GDM1 (cell line): ENCODE measurements around the gene AKR1B15.
A peak's percentile ranks its signal among the peaks of the same experiment; 100 is the strongest.
"Not testable (repeated sequence)": the region's sequence is repeated elsewhere in the genome, so short reads cannot be mapped to it uniquely, and the experiment has no call there.

Experiments
- DNase-seq: peaks from one replicate; lab custom pipeline; 2025; lab: John Stamatoyannopoulos, UW

AKR1B15 gene

DNA sequence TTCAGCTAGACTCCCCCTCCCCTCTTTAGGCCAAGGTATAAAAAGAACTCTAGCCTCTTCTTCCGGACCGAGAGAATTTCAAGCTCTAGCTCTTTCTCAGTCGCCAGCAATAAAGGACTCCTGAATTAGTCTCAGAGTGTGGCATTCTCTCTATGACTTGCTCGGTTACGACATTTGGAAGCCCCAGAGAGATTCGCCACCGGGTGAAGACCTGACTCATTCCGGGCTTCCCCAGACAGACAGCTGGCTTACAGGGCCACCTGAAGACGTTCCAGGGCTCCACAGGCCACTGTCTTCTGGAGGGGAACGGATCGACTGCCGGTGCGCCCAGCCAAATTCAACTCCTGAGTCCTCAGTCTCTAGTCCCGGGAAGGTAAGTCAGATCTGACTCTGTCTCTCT, at the start of gene AKR1B15:
AKR1B15 (plus strand) TSS at position 234 of the 400 bp plus-strand sequence. CDS start 15,510 bp downstream, outside the sequence.
- no peak for DNase-seq

DNA sequence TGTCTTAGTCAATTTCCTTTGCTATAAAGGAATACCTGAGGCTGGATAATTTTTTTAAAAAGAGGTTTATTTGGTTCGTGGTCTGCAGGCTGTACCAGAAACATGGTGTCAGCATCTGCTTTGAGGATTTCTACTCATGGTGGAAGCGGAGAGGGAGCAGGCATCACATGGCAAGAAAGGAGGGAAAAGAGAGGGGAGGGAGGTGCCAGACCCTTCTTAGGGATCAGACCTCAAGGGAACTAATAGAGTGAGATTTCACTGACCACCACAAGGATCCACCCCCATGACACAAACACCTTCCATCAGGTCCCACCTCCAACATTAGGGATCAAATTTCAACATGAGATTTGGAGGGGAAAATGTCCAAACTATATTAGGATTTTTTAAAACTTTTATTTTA, 48.5 kb upstream of the AKR1B15 start:
- DNase-seq = no peak

DNA sequence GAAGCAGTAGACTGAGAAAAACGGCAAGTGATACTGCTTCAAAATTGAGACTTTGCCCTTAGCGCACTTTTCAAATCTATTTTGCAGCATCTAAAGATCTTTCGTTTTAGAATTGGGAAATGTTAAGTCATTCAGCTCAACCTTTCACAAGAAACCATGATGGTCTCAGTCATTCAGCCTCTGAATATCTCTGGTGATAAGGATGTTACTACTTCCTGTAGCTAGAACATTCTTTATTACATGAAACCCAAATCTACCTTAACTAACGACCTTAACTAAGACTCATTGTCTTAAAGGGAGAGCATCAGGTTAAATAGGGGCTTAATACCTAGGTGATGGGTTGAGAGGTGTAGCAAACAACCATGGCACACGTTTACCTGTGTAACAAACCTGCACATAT, 47.9 kb upstream of the AKR1B15 start:
- no peak for DNase-seq

DNA sequence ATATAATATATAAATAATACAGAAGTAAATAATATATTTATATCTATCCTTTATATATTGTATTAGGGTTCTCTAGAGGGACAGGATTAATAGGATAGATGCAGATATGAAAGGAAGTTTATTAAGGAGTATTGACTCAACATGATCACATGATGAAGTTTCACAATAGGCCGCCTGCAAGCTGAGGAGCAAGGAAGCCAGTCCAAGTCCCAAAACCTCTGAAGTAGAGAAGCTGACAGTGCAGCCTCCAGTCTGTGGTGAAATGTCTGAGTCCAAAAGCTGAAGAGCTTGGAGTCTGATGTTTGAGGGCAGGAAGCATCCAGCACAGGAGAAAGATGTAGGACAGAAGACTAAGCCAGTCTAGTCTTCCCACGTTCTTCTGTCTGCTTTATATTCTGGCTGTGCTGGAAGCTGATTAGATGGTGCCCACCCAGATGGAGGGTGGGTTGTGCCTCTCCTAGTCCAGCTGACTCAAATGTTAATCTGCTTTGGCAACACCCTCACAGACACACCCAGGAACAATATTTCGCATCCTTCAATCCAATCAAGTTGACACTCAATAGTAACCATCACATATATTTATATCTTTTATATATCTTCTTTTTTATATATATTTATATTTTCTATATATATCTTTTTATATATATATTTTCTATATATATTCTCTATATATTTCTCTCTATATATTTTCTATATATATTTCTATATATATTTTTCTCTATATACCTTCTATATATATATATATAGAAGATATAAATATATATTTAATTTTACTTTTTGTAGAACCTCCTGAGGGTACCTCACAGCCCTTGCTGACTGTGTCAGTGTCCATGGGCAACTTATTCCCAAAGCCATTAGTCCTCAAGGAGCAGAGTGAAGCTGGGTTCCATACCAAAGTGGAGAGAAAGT, 46.2 kb upstream of the AKR1B15 start:
- no peak for DNase-seq

DNA sequence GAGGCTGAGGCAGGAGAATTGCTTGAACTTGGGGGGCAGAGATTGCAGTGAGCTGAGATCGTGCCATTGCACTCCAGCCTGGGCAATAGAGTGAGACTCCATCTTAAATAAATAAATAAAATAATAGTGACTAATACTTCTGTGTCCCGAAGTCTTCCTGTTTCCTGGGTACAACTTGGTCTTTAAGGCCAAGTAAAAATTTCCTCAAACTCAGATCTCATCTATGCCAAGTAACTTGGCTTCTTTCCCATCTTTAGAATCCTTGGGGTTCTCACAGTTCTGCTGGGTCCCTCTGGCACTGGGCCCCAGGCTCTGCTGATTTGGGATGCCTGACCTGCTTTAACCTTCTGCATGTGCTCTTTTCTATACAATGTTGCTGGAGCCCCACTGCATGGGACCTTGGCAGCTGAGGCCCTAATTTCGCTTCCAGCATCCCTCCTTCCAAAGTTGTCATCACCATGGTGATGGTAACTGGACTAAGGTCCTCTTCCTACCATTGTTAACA, 44.2 kb upstream of the AKR1B15 start:
- DNase-seq = no peak

DNA sequence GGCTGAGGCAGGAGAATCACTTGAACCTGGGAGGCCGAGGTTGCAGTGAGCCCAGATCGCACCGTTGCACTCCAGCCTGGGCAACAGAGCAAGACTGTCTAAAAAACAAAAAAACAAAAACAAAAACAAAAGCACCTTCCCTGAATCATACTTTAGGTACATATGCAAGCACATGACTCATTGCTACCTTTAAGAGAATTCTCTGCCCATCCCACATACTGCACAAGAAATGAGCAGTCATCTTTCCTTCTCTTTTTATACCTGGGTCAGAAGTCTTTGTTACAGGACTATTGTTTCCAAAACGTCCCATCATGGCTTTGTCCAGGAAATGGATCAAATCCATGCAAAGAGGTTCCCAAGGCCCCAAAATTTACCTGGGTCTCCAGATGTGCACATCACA, 43.1 kb upstream of the AKR1B15 start:
- DNase-seq = no peak

DNA sequence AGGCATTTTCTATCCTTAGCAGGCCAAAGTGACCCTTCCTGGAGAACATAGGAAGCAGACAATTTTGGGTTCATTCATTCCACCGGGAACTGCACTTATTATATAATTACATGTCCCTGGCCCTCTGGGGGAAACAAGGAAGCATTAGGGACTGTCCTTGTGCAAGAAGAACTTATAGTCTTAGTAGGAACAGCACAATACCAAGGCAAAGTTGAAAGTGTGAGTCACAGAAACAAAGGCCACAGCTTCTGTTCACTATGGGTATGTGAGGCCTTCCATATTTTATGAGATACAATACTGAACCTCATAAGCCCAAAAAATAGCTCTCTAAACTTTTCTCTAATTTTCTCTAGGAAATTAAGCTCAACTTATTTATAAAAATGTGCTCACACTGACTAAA, 39.9 kb upstream of the AKR1B15 start:
- DNase-seq = no peak

DNA sequence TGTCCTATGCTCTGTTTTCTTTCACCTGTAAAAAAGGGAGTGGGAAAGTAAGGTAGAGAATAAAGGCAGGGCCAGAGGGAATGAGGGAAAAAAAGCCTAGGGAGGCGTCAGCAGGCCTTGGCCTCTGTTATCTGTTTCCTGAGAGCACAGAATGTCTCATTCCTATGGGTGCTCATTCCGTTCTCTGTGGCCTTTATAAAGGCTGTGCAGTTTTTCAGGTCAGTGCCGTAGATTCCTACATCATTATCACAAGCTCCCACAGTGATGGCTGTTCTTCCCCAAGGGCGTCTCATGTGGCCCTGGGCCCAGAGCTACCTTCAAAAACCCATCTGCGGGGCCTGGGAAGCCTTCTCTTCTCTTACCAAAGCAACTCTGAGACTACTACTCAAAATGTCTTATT, 38.3 kb upstream of the AKR1B15 start:
- DNase-seq = no peak

DNA sequence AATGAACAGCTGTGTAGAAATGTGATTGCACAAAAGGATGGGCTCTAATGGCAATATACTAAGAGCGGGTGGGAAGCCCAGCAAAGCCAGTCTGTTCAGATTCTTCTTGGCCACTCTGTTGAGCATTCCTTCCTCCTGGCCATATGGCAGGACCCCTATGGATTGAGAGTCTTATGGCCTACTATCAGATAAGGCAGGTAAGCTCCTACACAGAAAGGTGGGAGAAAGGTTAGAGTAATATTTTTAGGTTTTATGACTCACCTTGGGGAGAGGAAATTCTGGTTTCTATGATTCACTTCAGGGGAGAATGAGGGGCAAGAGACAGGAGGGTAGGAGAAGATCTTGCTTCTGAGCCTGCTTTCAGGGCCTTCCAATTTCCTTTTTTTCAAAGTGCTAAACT, 36.6 kb upstream of the AKR1B15 start:
- no peak for DNase-seq

DNA sequence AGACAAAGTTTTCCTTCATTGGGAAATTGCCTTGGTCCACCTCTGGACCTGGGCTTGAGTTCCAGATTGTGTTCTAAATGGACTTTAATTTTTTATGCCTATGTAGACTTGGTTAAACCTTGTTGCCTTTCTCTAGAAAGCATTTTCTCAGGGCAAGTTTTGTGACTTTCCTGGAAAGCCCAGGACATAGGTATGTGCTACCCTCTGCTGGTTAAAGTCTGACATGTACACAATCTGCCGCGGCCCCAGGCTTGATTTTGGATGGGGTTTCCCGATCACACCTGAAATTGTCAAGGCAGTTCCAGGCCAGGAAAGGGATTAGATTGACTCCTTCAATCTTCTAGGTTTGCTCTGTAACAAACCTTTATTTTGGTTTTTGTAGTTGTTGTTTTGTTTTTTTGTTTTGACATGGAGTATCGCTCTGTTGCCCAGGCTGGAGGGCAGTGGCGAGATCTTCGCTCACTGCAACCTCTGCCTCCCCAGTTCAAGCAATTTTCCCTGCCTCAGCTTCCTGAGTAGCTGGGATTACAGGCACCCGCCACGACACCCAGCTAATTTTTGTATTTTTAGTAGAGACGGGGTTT, 35.6 kb upstream of the AKR1B15 start:
- peak; percentile 3 for DNase-seq

DNA sequence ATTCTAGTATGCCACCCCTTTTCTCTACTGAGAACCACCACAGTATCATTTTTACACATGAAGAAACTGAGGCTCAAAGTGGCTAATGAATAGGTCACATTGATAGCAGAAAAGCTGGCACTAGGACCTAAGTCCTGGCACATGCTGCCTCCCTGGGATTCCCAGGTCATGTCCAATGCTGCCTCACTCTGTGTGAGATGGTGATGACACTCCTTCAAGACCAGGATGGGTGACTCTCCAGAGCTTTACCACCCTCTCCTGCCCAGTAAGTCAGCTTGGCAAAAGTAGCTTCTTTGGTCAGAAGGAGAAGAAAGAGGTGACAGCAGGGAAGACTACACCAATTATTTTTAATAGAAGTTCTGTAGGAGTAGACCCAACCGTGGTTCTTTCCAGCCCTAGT, 34.8 kb upstream of the AKR1B15 start:
- no peak for DNase-seq

DNA sequence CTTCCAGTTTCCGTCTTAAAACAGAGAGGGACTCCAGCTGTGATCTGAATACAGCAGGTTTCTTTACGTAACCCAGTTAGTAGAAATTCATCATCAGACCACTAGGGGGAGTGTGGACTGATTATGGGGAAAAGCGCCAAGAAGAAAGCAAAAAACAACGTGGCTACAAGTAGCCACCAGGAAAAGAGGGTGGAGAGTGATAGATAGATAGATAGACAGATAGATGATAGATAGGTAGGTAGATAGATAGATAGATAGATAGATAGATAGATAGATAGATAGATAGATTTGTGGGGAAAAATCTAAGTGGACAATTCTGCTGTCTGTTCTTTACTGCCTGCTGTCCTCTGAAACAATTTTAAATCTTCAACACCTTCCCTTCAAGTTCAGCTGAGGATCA, 34.2 kb upstream of the AKR1B15 start:
- DNase-seq = peak; percentile 19

DNA sequence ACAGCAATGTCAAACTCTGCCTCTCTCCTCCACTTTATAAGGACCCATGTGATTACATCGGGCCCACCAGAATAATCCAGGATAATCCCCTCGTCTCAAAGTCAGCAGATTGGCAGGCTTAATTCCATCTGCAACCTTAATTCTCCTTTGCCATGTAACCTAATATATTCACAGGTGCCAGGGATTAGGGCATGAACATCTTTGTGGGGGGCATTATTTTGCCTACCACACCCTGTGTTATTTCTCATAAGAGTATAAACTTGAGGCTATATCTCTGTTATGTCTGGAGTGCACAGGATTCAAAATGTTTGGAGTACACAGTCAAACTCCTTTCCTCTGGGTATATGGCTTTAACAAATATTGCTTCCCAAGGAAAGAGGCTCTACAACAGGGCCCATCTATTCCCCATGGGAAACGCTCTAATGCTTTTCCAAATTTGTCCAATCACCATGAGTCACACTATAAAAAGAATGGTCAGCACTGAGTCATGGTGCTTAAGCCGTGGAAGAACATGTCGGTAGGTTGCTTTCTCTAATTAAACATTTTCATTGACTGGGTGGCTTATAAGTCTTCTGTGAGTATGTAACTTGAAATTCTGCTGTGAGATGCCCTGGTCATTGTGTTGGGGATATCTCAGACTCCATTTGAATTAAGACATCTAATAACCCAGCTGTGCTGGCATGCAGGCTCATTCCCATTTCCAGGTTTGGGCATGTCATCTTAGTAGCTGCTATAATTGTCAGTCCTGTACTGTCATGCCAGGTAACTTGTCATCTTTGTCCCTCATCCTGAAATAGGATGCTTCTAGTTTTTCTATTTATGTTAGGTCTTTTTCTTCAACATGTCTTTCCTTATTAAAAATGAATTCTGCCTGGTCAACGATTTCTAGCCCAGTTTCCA, 33.1 kb upstream of the AKR1B15 start:
- no peak for DNase-seq

DNA sequence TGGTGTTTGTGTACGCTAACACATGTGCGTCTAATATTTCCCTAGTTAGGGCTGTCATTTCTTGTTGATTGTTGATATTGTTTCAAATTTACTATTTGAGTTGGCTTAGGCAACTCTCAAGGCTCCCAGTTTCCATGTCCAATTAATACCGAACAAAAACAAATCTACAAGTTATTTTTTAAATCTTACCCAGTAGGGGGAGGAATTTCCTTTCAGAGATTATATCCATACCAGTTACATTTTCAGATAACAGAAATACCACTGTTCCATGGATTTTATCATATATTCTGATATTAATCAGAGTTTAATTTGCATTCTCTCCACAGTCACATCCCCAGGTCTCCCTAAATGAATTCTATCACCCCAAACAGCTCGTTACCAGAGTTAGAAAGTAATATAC, 28.8 kb upstream of the AKR1B15 start:
- DNase-seq = no peak

DNA sequence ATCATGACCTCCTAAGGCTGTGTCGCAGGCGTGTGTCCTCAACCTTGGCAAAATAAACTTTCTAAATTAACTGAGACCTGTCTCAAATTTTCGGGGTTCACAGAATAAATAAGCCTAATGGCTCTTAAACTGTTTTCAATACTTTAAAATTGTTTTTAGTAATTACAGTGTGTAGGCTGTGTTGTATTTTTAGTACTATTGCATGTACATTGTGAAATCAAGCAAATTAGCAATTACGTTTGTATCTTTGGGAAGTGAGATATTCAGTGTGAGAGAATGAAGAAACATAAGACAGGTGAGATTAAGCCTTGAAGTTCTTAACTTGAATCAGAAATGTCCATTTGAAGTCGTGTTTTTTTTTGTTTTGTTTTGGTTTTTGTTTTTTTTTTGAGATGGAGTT, 26.3 kb upstream of the AKR1B15 start:
- no peak for DNase-seq

DNA sequence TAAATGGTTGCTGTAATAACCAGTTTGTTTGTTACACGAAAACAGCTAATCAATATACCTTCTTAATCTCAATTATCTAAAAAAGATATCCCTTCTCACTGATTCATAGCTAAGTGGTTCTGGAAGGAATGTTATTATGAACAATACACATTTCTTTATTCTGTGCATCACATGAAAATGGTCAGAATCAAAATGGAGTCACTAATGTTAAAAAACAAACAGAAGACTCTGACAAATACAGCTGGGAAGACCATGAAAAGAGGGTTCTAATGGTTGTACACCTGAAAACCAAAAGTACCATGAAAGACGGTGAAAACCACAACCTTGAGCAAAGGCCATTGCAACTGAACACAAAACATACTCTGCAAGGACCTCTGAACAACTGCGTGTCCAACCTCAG, 23.5 kb upstream of the AKR1B15 start:
- DNase-seq = not testable (repeated sequence)

DNA sequence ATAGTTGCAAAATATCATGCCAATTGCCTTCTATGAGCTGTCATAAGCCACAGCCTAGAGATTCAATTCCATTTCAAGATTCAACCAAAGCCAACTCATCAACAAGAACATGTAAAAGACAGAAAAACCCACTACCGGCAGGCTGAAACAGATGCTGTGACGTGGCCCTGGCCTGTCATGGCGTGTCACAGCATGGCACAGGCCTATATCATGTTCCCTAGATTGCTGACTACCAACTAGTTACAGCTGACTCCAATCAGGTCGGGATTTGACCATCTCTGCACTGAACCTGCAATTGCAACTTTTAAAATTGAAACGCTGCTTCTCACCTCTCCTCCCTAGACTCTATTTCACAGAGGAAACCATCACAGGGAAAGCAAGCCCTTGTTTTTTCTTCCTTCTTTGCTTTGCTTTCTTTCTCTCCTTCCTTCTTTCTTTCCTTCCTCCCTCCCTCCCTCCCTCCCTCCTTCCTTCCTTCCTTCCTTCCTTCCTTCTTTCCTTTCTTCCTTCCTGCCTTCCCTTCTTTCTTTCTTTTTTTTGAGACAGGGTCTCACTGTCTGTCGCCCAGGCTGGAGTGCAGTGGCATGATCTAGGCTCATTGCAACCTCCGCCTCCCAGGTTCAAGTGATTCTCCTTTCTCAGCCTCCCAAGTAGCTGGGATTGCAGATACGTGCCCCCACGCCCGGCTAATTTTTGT, 22.2 kb upstream of the AKR1B15 start:
- not testable (repeated sequence) for DNase-seq

DNA sequence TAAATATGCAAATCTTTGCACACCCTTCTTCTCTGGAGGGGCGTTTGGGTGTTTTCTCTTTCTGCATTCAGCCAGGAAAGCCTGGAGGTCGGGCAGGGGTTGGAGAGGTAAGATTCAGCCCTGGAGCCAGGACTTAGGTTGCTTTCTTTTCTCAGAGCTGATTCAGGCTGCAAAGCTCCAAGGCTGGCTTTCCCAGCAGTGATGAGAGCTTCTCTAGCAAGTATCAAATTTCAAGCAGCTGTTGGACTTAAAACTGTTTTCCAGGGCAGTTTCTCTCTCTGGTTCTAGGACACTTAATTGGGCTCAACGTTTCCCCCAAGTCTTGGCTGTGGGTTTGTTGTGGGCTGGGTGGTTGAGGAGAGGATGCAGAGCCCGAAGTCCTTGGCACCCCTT, 20.9 kb upstream of the AKR1B15 start:
- DNase-seq = no peak

DNA sequence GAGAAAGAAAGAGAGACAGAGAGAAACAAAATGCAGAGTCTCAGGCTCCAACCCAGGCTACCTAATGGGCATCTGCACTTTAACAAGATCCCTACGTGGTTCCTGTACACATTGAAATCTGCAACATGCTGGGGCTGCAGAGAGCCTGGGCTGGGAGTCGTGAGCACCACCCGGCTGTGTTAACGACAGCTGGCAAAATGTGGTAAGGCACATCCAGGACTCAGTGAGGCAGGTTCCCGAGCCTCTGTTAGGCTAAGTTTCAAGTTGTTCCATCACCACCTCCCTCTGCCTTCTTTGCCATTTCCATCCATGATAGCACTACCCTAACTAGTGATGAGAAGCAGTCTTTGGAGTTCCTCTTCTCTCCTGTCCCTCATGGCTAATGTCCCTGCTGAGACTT, 20.2 kb upstream of the AKR1B15 start:
- no peak for DNase-seq

DNA sequence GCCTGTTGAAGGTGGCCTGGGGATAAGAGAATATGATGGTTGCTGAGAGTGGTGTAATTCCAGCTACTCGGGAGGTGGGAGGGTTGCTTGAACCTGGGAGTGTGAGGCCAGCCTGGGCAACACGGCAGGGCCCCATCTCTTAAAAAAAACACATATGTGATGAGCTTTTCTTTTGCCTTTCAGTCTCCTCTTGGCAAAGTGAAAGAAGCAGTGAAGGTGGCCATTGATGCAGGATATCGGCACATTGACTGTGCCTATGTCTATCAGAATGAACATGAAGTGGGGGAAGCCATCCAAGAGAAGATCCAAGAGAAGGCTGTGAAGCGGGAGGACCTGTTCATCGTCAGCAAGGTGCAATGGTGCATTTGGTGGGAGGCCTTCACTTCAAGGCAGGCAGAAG, 18.4 kb upstream of the AKR1B15 start:
- no peak for DNase-seq

DNA sequence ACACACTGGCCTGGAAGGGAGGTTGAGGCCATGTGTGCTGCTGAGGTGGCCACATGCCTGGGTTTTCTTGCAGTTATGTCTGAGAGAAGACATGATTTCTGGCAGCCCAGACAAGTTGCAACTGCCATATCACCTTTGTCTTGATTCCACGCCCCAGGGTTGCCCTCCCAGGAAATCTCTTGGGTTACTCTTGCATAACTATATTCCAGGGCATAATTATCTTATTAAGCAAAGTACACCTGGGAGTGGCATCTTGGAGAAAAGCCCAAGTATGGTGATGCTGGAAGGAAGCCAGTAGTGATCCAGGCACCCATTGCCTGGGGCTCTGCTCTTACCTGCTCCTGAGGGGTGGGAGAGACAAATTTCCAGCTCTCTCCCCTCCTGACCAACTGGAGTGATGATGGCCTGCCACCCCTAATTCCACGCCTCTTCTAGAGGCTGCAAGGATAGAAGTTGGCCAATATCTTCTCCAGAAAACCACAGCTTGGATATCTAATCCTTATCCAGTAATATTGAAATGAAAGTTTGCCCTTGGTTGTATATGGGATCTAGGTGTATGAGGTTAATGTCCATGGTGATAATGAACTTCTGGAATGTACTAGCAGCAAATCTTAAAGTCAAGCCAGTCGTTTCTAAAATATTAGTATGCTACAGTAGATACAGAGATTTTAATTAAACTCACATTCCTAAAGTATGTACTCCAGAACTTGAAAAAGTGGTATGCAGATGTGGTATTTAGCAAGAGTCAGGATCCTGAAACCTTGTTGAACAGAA, 16.5 kb upstream of the AKR1B15 start:
- DNase-seq = no peak
